GF-D8 (cell line): ENCODE data around the gene CTNS.

Experiments used
- DNase-seq: peaks from one replicate; lab custom pipeline; 2025; lab: John Stamatoyannopoulos, UW

The CTNS gene

DNA sequence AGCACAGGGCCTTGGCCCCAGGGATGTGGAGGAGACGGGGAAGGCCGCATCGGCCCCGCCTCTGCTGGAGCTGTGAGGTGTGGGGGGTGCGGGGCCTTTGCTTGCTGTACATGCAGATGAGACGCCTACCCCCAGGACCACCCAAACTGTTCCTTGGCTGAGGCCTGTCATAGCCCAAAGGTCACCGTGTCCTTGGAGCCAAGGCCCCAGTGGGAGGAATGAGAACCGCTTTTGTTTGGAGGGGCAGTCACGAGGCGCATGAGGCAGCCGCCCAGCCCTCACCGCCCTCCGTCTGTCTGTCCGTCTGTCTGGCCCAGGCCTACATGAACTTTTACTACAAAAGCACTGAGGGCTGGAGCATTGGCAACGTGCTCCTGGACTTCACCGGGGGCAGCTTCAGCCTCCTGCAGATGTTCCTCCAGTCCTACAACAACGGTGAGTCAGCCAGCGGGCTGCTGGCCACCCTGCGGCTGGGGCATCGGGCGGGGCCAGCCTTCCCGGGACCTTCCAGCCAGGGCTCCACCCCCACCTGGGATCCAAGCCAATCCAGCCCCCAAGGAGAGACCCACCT is 23.1 kb downstream of the CTNS start:
- no peak for DNase-seq

DNA sequence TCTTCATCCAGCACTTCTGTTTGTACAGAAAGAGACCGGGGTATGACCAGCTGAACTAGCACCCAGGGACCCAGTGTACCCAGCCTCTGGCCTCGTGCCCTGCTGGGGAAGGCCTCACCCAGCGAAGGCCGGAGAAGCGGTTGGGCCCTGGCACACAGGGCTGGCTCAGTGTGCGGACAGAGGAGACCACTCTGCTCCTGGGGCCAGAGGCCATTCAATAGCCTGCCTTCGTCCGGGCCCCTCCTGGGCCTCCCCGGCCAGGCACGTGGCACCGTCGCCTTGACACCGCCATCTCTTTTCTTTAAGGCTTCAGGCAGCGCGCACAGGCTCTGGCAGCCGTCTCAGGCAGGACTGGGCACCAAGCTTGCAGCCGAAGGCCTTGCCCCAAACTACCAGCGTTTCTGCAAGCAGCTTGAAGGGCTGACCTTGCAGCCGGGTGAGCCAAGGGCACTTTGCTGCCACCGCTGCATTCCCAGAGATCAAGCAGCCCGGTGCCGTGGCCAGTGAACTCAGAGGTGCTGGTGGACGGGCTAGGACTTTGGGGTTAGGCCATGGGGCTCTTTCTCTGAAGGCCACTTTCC is 23.8 kb downstream of the CTNS start:
- DNase-seq, result no peak

DNA sequence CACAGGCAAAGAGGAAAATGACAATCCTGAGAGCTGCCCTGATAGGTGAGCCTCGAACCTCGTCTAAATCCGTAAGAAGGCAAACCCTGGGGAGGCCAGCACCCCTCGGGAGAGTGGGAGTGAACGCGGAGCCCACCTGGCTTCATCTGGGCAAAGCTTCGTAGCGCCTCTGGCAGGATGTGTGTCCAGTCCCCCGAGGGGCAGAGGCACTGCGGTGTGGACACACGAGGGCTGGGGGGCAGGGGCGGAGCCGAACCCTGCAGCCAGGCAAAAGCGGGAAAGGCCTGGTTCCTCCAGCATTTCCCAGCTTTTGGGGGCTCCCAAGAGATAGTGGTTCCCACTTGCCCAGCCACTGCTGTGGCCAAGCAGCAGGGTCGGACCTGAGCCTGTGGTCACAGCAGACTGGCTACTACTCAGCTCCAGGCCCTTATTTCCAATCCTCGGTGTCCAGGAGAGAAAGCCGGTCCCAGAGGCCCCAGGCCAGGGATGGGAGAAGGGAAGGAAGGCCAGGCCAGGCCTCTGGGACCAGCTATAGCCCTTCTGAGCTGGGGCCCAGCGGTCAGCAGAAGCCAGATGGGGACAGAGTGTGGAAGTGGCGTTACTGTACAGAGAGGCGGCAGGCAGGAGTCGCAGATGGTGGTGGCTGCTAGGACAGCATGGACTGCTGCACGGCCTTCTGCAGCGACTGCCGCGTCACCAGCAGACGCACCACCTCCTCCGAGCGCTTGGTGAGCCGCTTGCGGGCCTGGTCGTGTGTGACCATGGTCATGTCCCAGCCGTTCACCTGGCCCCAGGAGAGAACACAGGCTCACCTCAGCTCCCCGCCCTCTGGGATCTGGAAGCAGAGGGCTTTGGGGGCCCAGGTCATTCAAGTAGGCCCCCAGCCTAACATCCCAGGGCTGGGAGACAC is 26.8 kb downstream of the CTNS start:
- no peak for DNase-seq

DNA sequence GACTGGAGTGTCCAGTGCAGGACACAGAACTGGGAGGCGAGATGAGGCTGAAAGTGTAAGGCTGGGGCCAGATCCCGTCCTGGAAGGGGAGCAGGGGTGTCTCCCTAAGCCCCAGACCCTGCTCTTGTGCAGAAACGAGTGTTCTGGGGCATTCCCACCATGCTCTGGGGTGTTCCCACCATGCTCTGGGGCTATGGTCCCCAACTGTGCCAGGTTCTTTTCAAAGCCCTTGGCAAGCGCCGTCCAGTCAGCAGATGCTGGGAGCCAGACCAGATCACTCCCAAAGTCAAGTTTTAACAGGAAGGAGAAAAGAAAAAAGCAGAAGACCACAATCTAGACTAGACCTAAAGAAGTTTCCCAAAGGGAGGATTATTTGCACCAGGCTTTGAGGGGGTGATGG is 29.3 kb downstream of the CTNS start:
- DNase-seq, result no peak

DNA sequence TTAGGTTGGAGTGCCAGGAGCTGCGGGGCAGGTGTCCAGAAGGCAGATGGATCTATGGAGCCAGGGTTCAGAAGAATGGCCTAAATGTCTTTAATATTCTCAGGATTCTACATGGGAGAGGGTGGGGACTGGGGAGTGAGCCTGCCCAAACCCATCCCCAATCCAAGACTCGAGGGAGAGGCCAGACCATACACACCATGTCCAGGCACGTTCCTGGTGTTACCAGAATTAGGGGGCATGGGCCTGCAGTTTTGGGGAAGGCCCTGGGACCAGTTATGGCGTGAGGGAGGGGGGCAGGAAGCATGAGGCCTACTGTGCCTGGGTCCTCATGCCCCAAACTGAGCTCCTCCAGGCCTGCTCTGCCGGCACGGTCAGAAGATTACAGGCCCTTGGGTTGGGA is 30.0 kb downstream of the CTNS start:
- DNase-seq, result no peak

DNA sequence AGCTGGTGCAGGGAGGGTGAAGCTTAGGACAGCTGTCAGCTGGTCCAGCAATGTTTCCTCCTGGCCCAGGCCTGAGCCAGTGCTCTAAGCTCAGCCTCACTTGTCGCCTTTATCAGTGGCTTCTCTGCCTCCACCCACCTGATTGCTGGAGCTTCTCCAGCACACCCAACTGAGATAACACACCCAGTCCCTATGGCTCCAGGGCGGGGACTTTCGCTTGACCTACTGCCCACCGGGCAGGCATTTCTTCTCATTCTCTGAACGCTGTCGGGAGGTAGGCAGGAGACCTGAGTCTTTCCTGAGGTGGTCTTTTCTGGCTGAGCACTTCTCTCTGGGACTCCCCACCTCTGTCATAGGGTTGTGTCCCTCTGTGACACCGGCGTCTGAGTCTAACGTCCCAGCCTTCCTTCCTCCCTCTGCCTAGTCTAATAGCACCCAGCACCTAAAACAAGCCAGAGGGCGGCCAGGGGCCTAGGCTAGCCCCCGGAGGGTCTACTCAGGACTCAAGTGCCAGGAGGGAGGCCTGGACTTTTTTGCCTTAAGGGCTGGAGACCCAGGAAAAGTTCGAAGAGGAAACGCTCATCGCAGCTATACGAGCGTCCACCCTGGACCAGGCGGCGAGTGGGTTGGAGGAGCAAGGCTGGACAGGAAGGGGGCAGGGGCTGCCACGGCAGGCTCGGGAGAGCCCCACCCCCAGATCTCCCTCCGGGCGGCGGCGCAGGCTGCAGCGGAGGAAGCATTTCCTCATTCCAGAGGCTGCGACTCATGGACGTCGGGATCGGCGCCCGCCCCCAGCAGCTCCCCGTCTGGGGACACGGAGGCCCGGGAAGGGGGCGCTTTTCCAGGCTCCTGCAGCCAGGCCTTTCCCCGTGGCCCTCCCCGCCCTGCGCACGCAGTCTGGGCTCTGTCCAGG is 31.1 kb downstream of the CTNS start:
- DNase-seq, result no peak

DNA sequence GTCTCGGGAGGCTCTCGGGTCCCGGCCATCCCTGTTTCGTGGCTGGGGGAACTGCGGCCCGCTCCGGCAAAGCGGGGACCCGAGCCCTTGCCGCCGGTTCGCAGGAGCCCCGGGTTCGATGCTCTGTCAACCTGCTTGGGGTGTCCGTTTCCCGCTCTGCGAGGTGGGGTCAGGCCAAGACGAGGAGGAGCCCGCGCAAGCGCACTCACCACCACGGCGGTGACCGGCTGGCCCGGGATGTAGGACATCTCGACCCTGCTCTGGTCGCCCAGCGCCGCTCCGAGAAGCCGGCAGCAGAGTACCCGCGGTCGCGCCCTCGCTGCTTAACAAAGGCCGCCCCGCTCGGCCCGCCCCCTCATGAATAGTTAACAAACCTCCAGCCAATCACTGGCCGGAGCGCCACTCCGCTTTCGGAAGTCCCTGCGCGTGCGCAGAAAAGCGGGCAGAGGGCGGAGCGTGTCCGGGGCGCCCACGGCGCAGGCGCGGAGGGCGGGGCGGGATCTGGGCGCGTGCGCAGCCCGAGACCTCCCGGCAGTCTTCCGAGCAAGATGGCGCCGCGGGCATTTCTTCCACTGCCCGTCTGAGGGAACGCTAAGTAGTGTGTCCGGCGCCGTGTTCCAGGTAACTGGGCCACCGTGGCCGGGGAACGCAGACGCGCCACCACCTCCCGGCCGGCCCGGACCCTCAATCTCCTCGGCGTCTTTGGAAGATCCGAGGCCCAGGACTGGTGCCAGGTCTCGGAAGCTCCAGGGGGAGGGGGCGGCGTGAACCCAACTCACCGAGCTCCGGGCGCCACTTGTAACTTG is 31.9 kb downstream of the CTNS start, which contains the start of the genes EMC6 and TAX1BP3:
EMC6 (plus strand) TSS at position 534 of the 806 bp plus-strand sequence. CDS start 335 bp downstream, outside the sequence.
TAX1BP3 (minus strand) TSS at position 300 of the 806 bp plus-strand sequence; CDS start at position 248, 52 bp downstream.
- peak; percentile 77 for DNase-seq

DNA sequence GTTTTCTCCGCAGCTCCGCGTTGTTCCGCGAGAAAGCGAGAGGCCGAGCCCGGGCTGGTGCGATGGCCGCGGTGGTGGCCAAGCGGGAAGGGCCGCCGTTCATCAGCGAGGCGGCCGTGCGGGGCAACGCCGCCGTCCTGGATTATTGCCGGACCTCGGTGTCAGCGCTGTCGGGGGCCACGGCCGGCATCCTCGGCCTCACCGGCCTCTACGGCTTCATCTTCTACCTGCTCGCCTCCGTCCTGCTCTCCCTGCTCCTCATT is 32.5 kb downstream of the CTNS start:
- no peak for DNase-seq

DNA sequence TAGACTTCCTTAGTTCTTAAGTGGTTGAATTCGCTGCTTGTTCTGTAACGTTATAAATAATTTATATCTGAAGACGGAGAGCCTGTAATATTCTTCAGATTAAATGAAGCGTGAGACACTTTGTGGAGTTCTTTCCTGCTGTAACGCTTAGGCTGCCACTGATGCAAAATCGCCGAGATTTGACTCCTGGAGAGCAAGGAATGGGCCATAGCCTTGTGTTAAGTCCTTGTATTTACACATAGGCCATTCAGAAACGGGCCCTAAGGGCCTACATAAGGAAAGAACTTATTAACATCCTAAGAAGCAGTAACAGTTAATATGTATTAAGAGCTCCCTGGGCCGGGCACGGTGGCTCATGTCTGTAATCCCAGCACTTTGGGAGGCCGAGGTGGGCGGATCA is 33.0 kb downstream of the CTNS start:
- no peak for DNase-seq

DNA sequence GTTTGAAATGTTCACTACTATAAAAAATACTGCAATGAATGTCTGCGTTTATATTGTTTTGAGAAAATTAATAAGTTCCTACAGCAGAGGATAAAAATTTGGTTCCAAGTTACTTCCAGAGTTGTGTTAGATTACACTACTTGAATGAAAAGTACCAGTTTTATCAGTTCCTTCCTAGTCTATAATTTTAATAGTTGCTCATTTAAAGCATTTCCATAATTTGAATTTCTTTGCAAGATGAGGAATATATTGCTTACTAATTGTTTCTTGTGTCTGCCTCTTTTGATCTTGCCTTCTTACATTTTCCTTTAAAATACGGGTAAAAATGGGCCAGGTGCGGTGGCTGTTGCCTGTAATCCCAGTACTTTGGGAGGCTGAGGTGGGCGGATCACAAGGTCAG is 36.0 kb downstream of the CTNS start:
- no peak for DNase-seq

DNA sequence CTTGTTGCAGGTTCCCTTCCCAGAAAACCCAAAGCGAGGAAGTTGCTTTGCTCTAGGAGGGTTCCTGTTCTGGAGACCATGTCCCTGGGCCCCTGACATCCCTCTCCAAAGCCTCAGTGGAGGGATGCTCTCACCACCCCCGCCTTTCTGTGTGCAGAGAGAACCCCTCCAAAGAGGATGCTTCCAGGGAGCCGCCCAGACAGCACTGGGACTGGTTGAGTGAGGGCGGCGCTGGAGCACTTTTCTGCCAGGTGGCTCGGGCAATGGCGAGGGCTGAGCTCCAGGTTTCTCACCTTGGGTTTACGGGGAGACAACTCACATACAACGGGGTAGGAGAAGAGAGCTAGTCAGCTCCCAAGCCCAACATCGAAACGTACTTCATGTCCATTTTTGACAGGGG is 39.3 kb downstream of the CTNS start:
- no peak for DNase-seq

DNA sequence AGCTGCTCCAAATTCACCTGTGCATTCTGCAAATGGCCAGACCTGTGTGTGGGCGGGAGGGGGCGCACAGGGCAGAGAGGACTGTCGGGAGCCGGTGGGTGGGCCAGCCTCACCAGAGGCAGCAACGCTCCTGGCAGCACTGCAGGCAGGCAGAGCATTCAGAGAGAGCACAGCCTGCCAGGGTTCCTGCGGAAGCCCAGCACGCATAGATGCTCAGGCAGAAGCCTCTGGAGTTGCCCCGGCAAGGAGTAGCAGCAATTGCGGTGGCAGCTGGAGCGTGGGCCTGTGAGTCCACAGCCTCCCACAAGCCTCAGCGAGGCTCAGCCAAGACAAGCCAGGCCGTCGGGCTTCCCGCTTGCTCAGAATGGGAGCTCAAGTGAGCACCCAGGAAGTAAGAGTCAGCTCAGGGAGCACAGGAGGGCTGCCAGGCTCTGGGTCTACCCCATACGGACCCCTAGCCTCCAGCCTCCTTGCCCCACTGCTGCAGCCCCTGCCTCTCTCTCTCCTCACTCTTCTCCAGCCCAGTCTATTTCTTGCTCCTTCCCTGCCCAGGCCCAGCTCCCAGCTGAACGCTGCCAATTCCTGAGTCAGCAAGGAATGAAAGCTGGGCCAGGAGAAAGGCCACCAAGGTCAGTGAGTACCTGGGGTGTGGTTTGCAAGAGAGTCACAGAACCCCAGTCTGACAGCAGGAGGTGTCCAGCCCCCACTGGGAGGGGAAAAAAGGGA is 41.7 kb downstream of the CTNS start:
- no peak for DNase-seq

DNA sequence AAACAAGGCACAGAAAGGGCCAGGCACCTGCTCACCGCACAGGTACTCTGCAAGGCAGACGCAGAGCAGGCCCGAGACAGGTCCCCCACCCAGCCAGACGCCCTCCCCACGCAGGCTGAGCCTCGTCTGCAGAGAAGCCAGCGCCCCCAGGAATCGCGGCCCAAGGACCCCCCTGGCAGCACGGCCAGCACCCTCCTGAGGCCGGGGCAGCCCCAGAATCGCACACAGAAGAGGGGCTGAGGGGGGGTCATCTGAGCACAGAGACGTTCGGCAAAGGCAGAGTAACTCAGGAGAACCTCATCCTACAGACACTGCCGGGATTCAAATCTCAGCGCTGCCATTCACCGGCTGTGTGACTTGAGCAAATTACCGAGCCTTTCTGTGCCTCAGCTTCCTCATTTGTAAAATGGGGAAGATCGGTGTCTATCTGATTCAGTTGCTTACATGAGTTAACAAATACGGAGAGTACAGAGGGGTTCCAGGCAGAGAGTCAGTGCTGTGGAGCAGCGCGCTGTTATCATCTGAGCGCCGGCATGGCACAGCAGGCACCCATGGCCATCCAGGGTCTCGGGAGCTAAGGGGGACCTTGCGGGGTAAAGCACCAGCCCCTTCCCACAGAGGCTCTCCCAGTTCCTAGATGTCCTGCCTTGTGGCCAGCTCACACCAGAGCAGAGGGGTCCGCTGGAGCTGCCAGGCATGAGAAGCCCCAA is 42.4 kb downstream of the CTNS start:
- no peak for DNase-seq

DNA sequence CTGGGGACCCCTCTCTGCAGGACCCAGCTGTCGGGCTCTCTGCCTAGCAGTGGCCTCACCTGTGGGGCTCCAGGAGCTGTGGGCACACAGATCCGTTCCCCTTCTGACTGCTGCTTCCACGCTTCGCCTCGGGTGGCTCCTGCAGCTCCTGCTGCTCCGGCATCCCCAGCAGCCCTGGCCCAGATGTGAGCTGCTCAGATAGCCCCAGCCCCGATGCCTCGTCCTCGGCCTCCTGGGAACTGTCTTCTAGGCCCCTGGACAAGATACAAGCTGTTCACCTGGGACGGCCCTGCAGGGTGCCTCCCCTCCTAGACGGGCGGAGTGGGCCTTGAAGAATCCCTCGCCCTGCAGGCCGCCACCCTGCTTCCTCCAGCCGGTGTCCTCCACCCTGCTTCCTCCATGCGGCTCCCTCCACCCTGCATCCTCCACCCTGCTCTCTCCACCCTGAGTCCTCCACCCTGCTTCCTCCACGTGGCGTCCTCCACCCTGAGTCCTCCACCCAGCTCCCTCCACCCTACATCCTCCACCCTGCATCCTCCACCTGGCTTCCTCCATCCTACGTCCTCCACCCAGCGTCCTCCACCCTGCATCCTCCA is 43.1 kb downstream of the CTNS start:
- DNase-seq, result no peak

DNA sequence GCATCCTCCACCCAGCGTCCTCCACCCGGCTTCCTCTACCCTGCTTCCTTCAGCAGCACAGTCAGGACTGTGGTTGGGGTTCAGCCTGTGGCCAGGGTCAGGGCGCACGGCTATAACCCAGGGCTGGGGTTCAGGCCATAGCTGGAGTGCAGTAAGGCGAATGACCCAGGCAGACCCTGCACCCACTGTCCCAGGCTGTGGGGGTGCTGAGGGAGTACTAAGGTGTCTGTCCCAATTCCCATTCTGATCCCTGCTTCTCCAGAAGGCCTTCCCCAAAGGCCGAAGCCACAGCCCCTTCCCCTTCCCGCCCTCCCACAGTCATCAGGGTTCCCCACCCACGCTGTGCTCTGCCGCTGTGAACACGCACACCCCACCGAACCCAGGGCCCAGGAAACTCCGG is 44.5 kb downstream of the CTNS start:
- no peak for DNase-seq

DNA sequence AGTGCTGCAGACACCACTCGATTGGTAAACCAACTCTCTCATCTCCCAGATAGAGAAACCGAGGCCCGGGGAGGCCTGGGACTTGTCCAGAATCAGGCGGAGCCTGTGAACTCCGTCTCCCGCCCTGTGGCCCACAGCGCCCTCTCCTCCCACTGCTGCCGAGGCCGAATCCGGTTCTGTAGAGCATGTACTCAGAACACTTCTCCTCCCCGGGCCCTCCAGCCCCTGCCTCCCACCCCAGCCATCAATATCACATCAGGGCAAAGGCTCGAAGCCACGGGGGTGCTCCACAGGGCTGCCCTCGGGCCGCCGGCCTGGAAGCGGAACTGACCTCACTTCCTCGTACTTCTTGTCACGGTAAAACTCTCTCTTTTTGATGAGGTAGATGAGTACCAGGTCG is 45.0 kb downstream of the CTNS start:
- no peak for DNase-seq

DNA sequence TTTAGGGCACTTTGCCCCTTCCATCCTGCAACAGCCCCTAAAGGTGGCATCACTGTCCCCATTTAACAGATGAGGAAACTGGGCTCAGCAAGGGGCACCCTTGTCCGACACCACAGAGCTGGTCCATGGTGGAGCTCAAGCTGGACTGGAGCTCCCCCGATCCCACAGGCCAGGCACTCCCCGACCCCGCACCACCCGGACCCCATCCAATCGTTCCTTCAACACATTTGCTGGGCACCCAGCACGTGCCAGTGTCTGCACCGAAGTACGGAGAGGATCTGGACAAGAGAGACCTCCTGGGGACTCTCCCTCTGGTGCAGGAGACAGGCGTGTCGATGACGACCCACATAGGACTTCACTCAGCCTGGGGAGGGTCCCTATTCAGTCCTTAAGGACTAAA is 45.5 kb downstream of the CTNS start:
- DNase-seq, result no peak

DNA sequence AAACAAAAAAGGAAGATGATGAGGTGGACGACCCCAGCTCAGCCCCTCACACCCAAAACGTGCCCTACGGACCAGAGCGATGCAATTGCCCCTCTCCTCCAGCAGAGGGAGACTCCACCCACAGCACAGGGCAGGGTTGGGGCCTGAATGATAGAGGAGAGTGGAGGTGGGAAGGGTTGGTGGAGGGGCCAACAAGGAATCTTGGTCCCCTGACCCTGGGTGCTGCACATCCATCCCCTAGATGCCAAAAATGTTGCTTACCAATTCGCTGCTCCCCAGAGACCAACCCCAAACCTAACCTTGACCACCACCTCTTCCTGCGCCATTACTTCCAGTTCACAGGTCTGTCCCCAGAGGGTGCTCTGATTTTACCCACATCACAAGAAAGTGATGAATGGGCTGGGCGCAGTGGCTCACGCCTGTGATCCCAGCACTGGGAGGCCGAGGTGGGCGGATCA is 46.5 kb downstream of the CTNS start:
- DNase-seq, result no peak

DNA sequence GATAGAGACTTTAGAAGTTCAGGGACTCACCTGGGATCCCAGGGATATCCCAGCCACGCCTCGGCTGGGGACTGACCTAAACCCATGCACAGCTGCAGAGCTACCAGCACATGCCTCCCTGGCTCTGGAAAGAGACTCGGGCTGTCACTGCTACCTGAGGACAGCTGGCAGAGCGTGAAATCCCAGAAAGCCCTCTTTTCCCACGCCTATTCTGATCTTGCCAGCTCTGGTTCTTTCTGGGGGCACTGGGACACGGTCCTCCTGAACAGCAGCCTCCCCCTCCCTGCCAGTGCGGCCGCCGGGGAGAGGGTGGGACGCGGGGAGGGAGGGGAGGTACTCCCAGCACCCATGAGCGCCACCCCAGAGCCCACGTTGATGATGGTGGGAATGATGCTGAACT is 48.6 kb downstream of the CTNS start:
- no peak for DNase-seq
